Stimulated activated CD4-positive, alpha-beta T cell treated with anti-CD3 and anti-CD28 coated beads, TNF-alpha, amount 100 ng/mL, for 1 hour (primary cell): Measurements from ENCODE around the gene UPF1.

Source experiments
- DNase-seq, 3 donors: peaks; one replicate each; pipeline ENCODE4 v3.0.0-alpha.2; 2020; ENCODE audit warnings: low read depth in 3 of 3, low spot score in 1 of 3

UPF1 gene

GRCh38 chr19:18831524-18832305 is at the start of gene UPF1:
UPF1 (plus strand) TSS chr19:18831959; CDS start chr19:18832210, 251 bp downstream.
- peak; percentile 87 to 95 (median 92) for DNase-seq

DNA sequence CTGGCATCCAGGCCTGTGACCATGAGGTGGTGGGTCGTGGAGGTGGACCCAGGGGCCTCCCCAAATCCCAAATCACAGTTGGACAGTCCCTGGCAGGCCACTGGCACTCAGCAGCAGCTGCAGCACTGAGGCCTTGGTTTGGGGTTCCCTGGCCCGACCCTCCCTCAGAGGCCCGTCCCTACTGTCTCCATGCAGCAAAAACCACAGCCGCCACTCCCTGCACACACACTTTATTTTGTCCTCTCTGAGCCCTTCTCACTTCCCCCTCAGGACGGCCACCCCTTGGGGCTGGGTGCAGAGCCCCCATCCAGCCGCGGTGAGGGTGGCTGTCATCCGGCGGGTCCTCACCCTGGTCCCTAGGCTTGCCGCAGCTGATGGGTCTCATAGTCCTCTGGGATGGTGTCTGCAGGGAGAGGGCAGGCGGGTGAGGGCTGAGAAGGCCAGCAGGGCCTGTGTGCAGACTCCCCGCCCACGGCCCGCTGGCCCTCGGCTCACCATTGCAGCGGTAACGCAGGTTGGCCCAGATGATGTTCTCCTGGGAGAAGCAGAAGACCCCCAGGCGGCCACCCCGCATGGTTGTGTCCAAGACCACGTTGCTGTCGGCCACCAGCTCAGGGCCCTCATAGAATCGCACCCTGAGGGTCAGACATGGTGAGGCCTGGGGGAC is 49.1 kb upstream of the UPF1 start:
- no peak for DNase-seq

DNA sequence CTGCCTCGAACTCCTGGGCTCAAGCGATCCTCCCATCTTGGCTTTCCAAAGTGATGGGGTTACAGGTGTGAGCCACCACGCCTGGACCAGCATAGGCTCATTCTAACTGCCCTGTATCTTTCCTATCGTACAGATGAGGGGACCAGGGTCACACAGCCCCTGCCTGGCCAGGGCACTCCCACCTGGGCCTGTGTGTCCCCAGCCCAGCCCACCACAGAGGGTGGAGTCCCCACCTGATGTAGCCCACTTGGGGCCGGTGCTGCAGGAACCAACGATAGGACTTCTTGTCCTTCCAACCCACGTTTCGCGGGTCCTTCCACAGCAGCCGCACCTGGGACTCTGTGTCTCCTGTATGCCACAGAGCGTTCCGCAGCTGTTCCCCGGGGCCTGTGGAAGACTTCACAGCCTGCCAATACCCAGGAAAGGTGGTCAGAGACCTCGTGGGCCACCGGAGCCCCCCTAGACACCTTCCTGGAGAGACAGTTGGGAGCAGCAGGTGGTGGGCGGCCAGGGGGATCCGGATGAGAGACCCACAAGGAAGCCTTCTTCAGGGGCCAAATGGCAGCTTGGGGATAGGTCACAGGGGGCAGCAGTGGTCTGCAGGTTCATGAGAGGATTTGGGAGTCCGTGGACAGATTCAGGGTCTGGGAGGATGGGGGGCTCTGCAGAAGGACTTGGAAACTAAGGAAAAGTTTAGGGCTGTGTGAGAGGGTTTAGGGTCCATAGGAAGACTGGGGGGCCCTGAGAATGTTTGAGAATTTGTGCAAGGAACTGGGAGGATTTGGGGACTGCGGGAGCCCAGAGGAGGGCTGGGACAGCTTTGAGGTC is 47.6 kb upstream of the UPF1 start:
- DNase-seq: no peak

DNA sequence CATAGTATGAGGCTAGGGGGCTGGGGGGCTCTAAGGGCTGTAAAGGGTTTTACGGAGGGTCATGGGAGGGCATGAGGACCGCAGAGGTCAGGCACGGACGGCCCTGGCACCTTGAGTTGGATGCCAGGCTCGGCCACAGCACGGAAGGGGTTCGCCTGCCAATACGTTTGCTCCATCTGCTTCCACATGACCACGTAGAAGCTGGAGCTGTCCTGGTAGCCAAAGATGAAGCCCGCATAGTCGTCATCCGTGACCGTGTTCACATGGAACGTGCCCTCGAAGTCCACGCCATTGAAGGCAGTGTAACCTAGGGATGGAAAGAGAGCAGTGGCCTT is 47.0 kb upstream of the UPF1 start:
- no peak for DNase-seq

DNA sequence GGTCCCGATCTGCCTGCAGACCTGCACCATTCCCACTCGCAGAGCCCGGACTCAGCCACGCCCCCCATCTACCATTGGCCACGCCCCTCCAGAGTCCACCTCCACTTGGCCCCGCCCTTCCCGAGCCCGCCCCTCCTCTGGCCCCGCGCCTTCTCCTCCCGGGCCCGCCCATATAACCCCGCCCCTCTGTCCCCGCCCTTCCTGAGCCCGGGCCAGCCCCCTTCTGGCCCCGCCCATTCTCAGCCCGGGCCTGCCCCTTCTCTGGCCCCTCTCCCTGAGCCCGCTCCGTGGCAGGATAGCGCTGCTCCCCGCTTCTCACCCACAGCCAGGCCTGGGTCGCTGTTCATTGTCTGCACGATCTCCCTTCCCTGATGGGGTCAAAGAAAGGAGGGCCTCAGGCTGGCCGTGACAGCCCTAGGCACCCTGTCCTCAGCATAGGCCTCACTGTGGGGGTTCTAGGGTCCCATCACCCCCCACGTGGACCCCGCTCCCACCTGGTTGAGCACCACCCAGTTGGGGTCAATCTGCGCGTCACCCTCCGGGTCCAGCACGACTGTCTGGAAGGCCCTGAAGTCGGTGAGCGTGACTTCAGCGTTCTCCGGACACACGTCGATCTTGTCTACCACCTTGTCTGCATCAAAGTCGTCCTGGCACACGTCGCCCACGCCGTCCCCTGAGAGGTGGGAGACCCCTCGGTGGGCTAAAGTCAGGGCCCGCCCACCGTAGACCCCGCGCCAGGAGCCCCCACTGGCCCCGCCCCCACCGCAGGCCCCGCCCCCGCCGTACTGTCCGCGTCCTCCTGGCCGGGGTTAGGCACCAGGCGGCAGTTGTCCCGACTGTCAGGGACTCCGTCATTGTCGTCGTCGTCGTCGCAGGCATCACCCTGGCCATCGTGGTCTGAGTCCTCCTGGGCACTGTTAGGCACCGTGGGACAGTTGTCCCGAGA is 46.3 kb upstream of the UPF1 start:
- peak; percentile 17 to 55 (median 22) for DNase-seq

- DNase-seq: no peak
Measured at GRCh38 chr19:18788529-18789421, 43.0 kb upstream of the UPF1 start.

DNA sequence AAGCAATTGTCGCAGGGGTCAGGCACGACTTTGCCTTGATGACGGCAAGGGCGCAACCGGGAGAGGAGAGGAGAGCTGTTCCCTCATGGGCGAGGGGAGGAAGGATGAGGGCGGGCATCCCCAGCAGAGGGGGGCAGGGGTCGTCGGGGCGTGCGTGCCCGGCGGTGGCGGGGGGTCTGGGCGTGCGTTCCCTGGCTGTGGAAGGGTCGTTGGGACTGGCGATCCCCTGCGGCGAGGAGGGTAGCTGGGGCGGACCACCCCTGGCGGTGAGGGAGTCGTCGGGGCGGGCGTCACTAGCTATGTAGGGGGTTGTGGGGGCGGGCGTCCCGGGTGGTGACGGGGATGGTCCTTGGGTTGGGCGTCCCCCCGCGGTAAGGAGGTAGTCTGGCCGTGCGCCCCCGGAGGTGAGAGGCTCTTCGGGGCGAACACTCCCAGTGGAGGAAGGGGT is 42.3 kb upstream of the UPF1 start:
- no peak for DNase-seq

DNA sequence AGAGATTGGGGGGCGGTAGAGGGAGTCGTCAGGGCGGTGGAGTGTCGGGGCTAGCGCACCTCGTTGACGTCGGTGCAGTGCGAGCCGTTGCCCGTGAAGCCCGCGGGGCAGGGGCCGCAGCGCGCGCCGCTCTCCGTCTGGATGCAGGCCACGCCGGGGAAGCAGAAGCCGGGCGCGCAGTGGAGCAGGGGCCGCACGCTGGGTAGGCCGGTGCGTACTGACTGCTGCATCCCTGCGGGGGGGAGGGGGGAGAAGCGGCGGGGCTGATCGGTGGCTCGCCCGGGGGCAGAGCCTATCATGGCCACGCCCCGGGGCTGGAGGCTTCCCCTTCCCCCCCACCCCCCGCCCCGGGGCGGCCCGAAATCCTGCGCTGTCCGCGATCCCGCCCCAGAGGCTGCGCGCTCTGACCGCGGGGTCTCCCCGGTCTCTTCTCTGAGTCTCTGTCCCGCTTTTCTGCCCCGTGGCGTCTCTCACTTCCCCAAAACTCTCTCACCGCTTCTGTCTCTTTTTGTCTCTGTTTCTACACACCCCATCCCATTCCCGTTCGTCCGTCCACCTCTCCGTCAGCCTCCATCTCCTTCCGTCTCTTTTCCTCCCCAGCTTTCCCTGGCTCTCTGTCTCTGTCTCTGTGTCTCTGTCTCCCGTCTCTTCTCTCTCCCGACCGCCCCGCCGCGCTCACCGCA is 41.7 kb upstream of the UPF1 start:
- DNase-seq: peak in 1 of 3 donors; percentile 20

GRCh38 chr19:18790566-18791314 is 41.0 kb upstream of the UPF1 start, which contains the start of gene COMP:
COMP (minus strand) TSS chr19:18791305; CDS start chr19:18791269, 36 bp downstream.
- DNase-seq: no peak

DNA sequence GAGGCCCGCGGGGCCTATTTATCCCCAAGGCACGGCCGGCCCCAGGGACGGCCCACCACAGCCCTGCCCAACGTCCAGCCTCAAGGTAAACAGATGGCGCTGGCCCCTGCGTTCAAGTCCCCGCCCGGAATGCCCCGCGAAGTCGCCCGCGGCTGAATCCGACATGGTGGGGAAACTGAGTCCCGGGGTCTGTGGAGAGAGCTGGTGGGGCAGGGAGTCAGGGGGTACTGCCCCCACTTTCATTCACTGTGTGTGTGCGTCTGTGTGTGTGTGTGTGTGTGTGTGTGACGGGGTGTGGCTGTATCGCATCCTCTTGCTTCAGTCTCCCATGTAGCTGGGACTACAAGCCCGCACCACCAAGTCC is 40.5 kb upstream of the UPF1 start:
- no peak for DNase-seq

GRCh38 chr19:18792661-18793060 is 39.1 kb upstream of the UPF1 start:
- DNase-seq: no peak

DNA sequence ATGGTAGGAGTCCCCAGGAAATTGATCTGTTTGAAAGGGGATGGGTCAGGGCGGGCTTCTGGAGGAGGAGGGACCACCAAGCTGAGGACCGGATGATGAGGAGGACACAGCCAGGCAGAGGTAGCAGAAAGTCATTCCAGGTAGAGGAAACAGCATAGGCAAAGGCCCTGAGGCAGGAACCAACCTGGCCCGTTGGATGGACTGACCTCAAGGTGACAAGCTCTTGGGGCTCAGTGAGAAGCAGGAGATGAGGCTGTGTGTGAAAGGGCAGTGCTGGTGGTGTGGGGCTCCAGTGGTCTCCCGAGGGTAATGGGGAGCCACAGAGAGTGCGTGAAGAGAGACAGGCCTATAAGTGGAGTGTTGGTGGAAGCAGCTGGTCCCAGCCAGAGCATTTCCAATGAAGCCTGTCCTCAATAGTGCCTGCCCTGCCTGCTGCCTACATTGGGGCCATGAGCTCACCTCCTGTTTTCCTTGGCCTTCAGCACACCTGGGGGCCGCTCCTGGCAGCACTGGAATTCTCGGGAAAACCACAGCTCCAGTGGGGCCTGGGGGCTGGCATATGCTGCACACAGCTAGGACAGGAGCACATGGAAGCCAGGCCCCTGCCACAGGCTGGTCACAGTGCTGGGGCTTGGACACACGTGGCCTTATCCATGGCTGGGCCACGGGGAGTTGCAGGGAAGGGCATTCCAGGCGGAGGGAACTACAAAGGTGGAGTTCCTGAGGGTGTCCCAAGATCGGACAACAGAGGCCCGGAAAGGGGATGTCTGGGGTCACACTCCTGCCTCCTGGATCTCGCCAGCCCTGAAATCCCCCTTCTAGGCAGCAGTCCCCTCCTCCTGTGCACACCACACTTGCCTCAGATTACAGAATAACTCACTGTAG is 38.4 kb upstream of the UPF1 start:
- DNase-seq: no peak

GRCh38 chr19:18794029-18794313 is 37.8 kb upstream of the UPF1 start:
- no peak for DNase-seq

- no peak for DNase-seq
Measured at GRCh38 chr19:18794692-18795091, 37.1 kb upstream of the UPF1 start.

GRCh38 chr19:18795540-18795939 is 36.2 kb upstream of the UPF1 start:
- no peak for DNase-seq

GRCh38 chr19:18796239-18796638 is 35.5 kb upstream of the UPF1 start:
- DNase-seq: no peak
